ENCODE data around the gene PTP4A1.

GRCh38 chr6:63573899-63574553 is 1.7 kb downstream of the PTP4A1 start:
- TF ChIP-seq CTCF (IDR thresholded peaks at IDR 0.05) (peak in 3 of 4 experiments; percentile 23 to 42 (median 27)), POLR2A (IDR thresholded peaks at IDR 0.05) (no peak)

Data from uterus (tissue), 2 donors.